ENCODE results near the gene KRT84. TPM values are rescaled to one million over a fixed set of nuclear protein-coding genes. Genes with fewer than 3 reads are reported as not detected.

The KRT84 gene
- total and polyA plus RNA-seq, 9 of the 15 experiments (the other 6 are each of a cell fraction or from before 2014, with no cell fraction given): not detected

DNA sequence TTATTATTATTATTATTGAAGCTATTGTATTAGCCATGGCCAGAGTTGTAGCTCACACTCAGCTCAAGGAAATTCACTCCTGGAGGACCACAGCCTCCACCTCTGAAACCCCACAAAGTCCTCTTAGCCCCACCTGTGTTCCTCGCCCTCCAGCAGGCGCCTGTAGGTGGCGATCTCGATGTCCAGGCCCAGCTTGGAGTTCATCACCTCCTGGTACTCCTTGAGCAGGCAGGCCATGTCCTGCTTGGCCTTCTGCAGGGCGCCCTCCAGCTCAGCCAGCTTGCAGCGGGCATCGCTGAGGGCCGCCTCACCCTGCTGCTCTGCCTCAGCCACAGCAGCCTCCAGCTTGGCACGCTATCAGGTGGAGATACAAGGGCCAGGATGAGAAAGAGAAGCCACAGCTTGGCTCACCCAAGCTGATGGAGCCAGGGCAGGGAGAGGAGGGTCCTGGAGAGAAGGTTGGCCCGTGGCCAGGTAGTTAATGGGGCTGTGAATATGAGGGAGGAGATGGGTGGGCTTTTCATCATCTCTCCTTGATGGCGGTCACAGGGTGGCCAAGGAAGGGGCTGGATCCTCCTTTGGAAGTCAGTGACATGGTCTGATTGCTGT is 23.2 kb downstream of the KRT84 start:
- Histone ChIP-seq H3K4me3 (no peak overlapping the region), H3K79me2 (ENCODE audit: control insufficient read depth, insufficient read depth, low read length) (no peaks in the 10 kb centered on the region), H3K27ac (ENCODE audit: extremely low read depth, low read depth, low read length) (no peak overlapping the region), H3K9me1 (ENCODE audit: control insufficient read depth, insufficient read depth, low read length) (no peaks in the 10 kb centered on the region), H3K9ac (ENCODE audit: insufficient read depth in 1 of 2, low read depth in 2 of 2, low read length in 2 of 2) (no peak overlapping the region), H2AFZ (ENCODE audit: low read depth, low read length) (no peak overlapping the region), H4K20me1 (replicated peaks; ENCODE audit: control insufficient read depth, insufficient read depth, low read length) (peaks cover 2% of the 10 kb centered on the region; the same call in 1 of the 2 replicates), H3K36me3 (ENCODE audit: control insufficient read depth, insufficient read depth, low read length) (no peaks in the 10 kb centered on the region), H3K4me2 (ENCODE audit: insufficient read depth, low read length) (no peak overlapping the region), H3K27me3 (ENCODE audit: control insufficient read depth in 2 of 2, insufficient read depth in 2 of 2, low read length in 2 of 2) (peaks cover 24 to 55% of the 10 kb centered on the region in 2 experiments; a peak in 4 of 5 replicates), H3K4me1 (replicated peaks in 1 of 2; ENCODE audit: control insufficient read depth in 2 of 2, insufficient read depth in 2 of 2, low read length in 2 of 2) (no peaks in the 10 kb centered on the region), H3K9me3 (replicated peaks; ENCODE audit: control insufficient read depth, insufficient read depth, low read depth, low read length) (no peaks in the 10 kb centered on the region)
- FAIRE-seq (no peak), DNase-seq (ENCODE audit: extremely low read depth in 1 of 4, low spot score in 3 of 4) (peak in 3 of 4 experiments; percentile 23 to 38 (median 31)), ATAC-seq (peak; percentile 68)
- in situ Hi-C loops (cut with MboI) (no loop called here), intact Hi-C loops (cut with micrococcal nuclease) (loop anchor here (10.0 kb wide), 1 partner anchor 207 kb away; no protein-coding TSS in a partner anchor)
- ChIA-PET CTCF (ENCODE audit: low intra/inter-chr PET ratio) (no interaction called here), POLR2A (interaction anchor here (0.6 kb wide), 2 partner anchors 11 to 23 kb away, joined by 3 to 4 read pairs; partner anchors contain the start of gene KRT84)
- no peak for TF ChIP-seq RBFOX2 (IDR thresholded peaks at IDR 0.05; ENCODE audit: low read depth, low read length)
- TF ChIP-seq, protein P1, sequence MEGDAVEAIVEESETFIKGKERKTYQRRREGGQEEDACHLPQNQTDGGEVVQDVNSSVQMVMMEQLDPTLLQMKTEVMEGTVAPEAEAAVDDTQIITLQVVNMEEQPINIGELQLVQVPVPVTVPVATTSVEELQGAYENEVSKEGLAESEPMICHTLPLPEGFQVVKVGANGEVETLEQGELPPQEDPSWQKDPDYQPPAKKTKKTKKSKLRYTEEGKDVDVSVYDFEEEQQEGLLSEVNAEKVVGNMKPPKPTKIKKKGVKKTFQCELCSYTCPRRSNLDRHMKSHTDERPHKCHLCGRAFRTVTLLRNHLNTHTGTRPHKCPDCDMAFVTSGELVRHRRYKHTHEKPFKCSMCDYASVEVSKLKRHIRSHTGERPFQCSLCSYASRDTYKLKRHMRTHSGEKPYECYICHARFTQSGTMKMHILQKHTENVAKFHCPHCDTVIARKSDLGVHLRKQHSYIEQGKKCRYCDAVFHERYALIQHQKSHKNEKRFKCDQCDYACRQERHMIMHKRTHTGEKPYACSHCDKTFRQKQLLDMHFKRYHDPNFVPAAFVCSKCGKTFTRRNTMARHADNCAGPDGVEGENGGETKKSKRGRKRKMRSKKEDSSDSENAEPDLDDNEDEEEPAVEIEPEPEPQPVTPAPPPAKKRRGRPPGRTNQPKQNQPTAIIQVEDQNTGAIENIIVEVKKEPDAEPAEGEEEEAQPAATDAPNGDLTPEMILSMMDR (IDR thresholded peaks at IDR 0.05 in 2 of 3, conservative IDR thresholded peaks at IDR 0.05 in 1 of 3; ENCODE audit: insufficient read depth in 2 of 3, low read depth in 1 of 3, low read length in 3 of 3): peak; percentile 32 to 63 (median 50); a peak in 5 of 6 replicates
- under 1% methylated on average over 11 of the region's 11 CpGs for WGBS (ENCODE audit: insufficient coverage, low coverage, missing lambda C conversion rate)
- BruUV-seq (replicated peaks): no TSS peak
